PC-9 (cell line): ENCODE data around the gene FRMD6.

ENCODE experiments used
- CTCF ChIP-seq: fragments of 200-600 bp; sonication (generic); conservative IDR thresholded peaks from 2 replicates; pipeline ENCODE4 v1.6.1; 2017; ENCODE audit warnings: mixed run types, antibody characterized with exemption, mild to moderate bottlenecking, moderate library complexity
- EZH2 ChIP-seq: fragments of 200-600 bp; sonication (generic); IDR thresholded peaks from 2 replicates; pipeline ENCODE4 v1.8.0; 2017; ENCODE audit warnings: antibody characterized with exemption, low read depth

GRCh38 chr14:51654533-51654845 is 2.8 kb downstream of the FRMD6 start:
- no peak for TF ChIP-seq CTCF
- no peak for TF ChIP-seq EZH2
